ENCODE measurements around the gene PHGDH. TPM values are rescaled to one million over a fixed set of nuclear protein-coding genes. Genes with fewer than 3 reads are reported as not detected.

PHGDH gene
- total and polyA plus RNA-seq, 2 donors (not counting 3 experiments of a cell fraction or from before 2014, with no cell fraction given): 37.9 to 120 TPM

DNA sequence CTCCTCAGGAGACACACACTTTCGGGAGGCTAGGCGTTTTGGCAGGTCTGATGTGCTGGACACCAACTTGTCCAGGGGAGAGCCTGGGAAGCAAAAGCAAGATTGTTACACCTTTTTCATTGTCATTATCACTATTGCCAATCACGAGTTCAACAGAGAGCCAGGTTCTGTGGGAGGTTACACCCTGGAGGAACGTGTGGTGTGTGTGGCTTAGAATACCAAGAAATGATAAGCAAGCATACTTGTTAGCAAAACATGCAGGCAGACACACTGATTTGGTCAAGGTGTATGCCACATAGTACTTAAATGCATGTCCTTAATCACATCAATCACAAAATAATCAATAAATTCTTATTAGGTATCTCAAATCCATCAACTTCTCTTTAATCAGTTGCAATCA lies 40.9 kb downstream of the PHGDH start:
- ChIA-PET POLR2A (no interaction called here), CTCF (no interaction called here)
- Histone ChIP-seq H4K20me1 (replicated peaks; ENCODE audit: control insufficient read depth, extremely low read depth, insufficient read depth, low read length) (no peaks in the 10 kb centered on the region), H3K27ac (ENCODE audit: insufficient read depth, low read depth, low read length) (no peak overlapping the region), H3K36me3 (ENCODE audit: control insufficient read depth in 2 of 2, extremely low read depth in 1 of 2, insufficient read depth in 2 of 2, low read length in 2 of 2) (no peaks in the 10 kb centered on the region), H3K4me2 (ENCODE audit: insufficient read depth, low read length) (no peak overlapping the region), H3K27me3 (ENCODE audit: control insufficient read depth in 2 of 2, insufficient read depth in 2 of 2, low read length in 2 of 2) (peaks cover 7 to 33% of the 10 kb centered on the region in 2 experiments), H3K79me2 (ENCODE audit: control insufficient read depth, insufficient read depth, low read length) (no peaks in the 10 kb centered on the region), H3K9me1 (replicated peaks; ENCODE audit: control insufficient read depth, extremely low read depth, insufficient read depth, low read length) (no peaks in the 10 kb centered on the region), H3K4me1 (ENCODE audit: control insufficient read depth, extremely low read depth, insufficient read depth, low read length) (no peaks in the 10 kb centered on the region), H2AFZ (ENCODE audit: low read depth, low read length) (no peak overlapping the region), H3K9me3 (replicated peaks; ENCODE audit: control insufficient read depth, insufficient read depth, low read length) (no peaks in the 10 kb centered on the region), H3K4me3 (replicated peaks in 1 of 3; ENCODE audit: insufficient read depth in 1 of 3, low read depth in 1 of 3, low read length in 3 of 3) (no peak overlapping the region), H3K9ac (replicated peaks; ENCODE audit: extremely low read depth, insufficient read depth, low read length) (no peak overlapping the region)
- dilution Hi-C loops (cut with MboI; ENCODE audit: extremely low pct_ligation_motif_present, low sequenced_read_pairs) (no loop called here), intact Hi-C loops (cut with micrococcal nuclease) (no loop called here)
- TF ChIP-seq POLR2A (IDR thresholded peaks at IDR 0.05; ENCODE audit: low read depth, low read length): no peak
- TF ChIP-seq EZH2 (IDR thresholded peaks at IDR 0.05; ENCODE audit: borderline replicate concordance, low read depth, low read length, severe bottlenecking): no peak
- TF ChIP-seq GATA2 (IDR thresholded peaks at IDR 0.05; ENCODE audit: insufficient read depth, insufficient read length, low read depth, low read length): no peak
- no peak for TF ChIP-seq CTCF (IDR thresholded peaks at IDR 0.05; ENCODE audit: extremely low read depth in 1 of 2, insufficient read depth in 1 of 2, low read depth in 1 of 2, low read length in 2 of 2)
- no peak for TF ChIP-seq MAX (IDR thresholded peaks at IDR 0.05; ENCODE audit: insufficient read depth, insufficient read length)
- TF ChIP-seq POLR2AphosphoS5 (IDR thresholded peaks at IDR 0.05; ENCODE audit: insufficient read depth, low read depth, low read length): no peak
- TF ChIP-seq JUN (IDR thresholded peaks at IDR 0.05; ENCODE audit: borderline replicate concordance, insufficient read depth, insufficient read length, low read depth): no peak
- no peak for TF ChIP-seq FOS (IDR thresholded peaks at IDR 0.05; ENCODE audit: borderline replicate concordance, insufficient read depth, low read length)
- TF ChIP-seq MYC (IDR thresholded peaks at IDR 0.05; ENCODE audit: low read depth, low read length): no peak
- BruUV-seq (replicated peaks): no TSS peak
- DNase-seq (ENCODE audit: low read depth, low spot score): no peak
- FAIRE-seq: no peak
